Measurements from ENCODE around the gene RPS29. TPM values are rescaled to one million over a fixed set of nuclear protein-coding genes. Genes with fewer than 3 reads are reported as not detected.

The RPS29 gene
- total and polyA plus RNA-seq, 2 of the 13 experiments (the other 11 are each of a cell fraction or from before 2014, with no cell fraction given) = 4,303 to 8,215 TPM

- TF ChIP-seq ZBTB8A (CRISPR knock-in tag; IDR thresholded peaks at IDR 0.05; ENCODE audit: borderline replicate concordance, low read depth) = no peak
- TF ChIP-seq, protein P1, sequence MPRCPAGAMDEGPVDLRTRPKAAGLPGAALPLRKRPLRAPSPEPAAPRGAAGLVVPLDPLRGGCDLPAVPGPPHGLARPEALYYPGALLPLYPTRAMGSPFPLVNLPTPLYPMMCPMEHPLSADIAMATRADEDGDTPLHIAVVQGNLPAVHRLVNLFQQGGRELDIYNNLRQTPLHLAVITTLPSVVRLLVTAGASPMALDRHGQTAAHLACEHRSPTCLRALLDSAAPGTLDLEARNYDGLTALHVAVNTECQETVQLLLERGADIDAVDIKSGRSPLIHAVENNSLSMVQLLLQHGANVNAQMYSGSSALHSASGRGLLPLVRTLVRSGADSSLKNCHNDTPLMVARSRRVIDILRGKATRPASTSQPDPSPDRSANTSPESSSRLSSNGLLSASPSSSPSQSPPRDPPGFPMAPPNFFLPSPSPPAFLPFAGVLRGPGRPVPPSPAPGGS (CRISPR knock-in tag; IDR thresholded peaks at IDR 0.05) = no peak; the same call in 1 of the 2 replicates
- TF ChIP-seq SATB2 (CRISPR knock-in tag; IDR thresholded peaks at IDR 0.05) = 0 out of 2 replicates have a peak, but pooled peaks have one; percentile 55
- TF ChIP-seq JDP2 (CRISPR knock-in tag; IDR thresholded peaks at IDR 0.05; ENCODE audit: borderline replicate concordance) = no peak
- TF ChIP-seq ZNF224 (CRISPR knock-in tag; IDR thresholded peaks at IDR 0.05) = peak; percentile 39; the same call in 1 of the 2 replicates
- TF ChIP-seq YEATS2 (CRISPR knock-in tag; IDR thresholded peaks at IDR 0.05; ENCODE audit: borderline replicate concordance) = peak; percentile 72; the same call in 1 of the 2 replicates
- no peak for TF ChIP-seq ZNF317 (CRISPR knock-in tag; IDR thresholded peaks at IDR 0.05)
- no peak for TF ChIP-seq ZNF660 (CRISPR knock-in tag; IDR thresholded peaks at IDR 0.05; ENCODE audit: borderline replicate concordance, low read depth)
- TF ChIP-seq BHLHE40 (IDR thresholded peaks at IDR 0.05; ENCODE audit: low read length) = peak; percentile 6; the same call in 1 of the 2 replicates
- TF ChIP-seq ZNF772 (CRISPR knock-in tag; IDR thresholded peaks at IDR 0.05) = peak; percentile 18; the same call in 1 of the 2 replicates
- no peak; the same call in 1 of the 2 replicates for TF ChIP-seq ZSCAN21 (CRISPR knock-in tag; IDR thresholded peaks at IDR 0.05; ENCODE audit: borderline replicate concordance)
- 0 out of 2 replicates have a peak, but pooled peaks have one; percentile 33 for TF ChIP-seq NKX3-1 (CRISPR knock-in tag; IDR thresholded peaks at IDR 0.05)
- TF ChIP-seq HNRNPLL (IDR thresholded peaks at IDR 0.05; ENCODE audit: low read depth, low read length, poor library complexity, severe bottlenecking) = peak; percentile 92
- 0 out of 2 replicates have a peak, but pooled peaks have one; percentile 28 for TF ChIP-seq BCL6 (CRISPR knock-in tag; IDR thresholded peaks at IDR 0.05)
- TF ChIP-seq, protein P2, sequence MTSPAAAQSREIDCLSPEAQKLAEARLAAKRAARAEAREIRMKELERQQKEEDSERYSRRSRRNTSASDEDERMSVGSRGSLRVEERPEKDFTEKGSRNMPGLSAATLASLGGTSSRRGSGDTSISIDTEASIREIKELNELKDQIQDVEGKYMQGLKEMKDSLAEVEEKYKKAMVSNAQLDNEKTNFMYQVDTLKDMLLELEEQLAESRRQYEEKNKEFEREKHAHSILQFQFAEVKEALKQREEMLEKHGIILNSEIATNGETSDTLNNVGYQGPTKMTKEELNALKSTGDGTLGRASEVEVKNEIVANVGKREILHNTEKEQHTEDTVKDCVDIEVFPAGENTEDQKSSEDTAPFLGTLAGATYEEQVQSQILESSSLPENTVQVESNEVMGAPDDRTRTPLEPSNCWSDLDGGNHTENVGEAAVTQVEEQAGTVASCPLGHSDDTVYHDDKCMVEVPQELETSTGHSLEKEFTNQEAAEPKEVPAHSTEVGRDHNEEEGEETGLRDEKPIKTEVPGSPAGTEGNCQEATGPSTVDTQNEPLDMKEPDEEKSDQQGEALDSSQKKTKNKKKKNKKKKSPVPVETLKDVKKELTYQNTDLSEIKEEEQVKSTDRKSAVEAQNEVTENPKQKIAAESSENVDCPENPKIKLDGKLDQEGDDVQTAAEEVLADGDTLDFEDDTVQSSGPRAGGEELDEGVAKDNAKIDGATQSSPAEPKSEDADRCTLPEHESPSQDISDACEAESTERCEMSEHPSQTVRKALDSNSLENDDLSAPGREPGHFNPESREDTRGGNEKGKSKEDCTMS (CRISPR knock-in tag; conservative IDR thresholded peaks at IDR 0.05) = no peak
- no peak for TF ChIP-seq ZKSCAN8 (CRISPR knock-in tag; IDR thresholded peaks at IDR 0.05; ENCODE audit: borderline replicate concordance)
- peak in 1 of 2 experiments; percentile 50; a peak in 1 of 4 replicates for TF ChIP-seq REST (IDR thresholded peaks at IDR 0.05; ENCODE audit: borderline replicate concordance in 1 of 2, low read depth in 1 of 2, low read length in 2 of 2)
These were observed 34.3 kb upstream of the RPS29 start, which contains the start of the genes MGAT2 and RPL36AL (continued) for GRCh38 chr14:49620182-49621113.
